ENCODE results near the gene LTB.

Gene LTB

DNA sequence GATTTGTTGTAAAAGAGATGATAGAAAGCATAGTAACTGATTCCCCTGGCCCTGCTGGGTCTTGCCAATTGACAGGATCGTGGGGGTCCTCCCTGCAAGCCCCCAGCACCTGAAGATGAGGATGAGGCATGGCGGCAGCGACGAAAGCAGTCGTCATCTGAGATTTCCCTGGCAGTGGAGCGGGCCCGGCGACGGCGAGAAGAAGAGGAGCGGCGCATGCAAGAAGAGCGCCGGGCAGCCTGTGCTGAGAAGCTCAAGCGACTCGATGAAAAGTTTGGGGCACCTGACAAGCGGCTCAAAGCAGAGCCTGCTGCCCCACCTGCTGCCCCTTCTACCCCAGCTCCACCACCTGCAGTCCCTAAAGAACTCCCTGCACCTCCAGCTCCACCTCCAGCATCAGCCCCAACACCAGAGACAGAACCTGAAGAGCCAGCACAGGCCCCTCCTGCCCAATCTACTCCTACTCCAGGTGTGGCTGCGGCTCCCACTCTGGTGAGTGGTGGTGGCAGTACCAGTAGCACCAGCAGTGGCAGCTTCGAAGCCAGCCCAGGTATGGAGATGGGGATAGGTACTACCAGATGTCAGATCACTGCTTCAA, 45.6 kb upstream of the LTB start:
- H3K27ac Mint-ChIP-seq = peak overlapping the region; percentile 85
- H3K27me3 Mint-ChIP-seq (ENCODE audit: low read depth, poor library complexity) = no peaks in the 10 kb centered on the region
- peaks cover 8% of the 10 kb centered on the region for H3K4me1 Mint-ChIP-seq
- TF ChIP-seq, protein P1, sequence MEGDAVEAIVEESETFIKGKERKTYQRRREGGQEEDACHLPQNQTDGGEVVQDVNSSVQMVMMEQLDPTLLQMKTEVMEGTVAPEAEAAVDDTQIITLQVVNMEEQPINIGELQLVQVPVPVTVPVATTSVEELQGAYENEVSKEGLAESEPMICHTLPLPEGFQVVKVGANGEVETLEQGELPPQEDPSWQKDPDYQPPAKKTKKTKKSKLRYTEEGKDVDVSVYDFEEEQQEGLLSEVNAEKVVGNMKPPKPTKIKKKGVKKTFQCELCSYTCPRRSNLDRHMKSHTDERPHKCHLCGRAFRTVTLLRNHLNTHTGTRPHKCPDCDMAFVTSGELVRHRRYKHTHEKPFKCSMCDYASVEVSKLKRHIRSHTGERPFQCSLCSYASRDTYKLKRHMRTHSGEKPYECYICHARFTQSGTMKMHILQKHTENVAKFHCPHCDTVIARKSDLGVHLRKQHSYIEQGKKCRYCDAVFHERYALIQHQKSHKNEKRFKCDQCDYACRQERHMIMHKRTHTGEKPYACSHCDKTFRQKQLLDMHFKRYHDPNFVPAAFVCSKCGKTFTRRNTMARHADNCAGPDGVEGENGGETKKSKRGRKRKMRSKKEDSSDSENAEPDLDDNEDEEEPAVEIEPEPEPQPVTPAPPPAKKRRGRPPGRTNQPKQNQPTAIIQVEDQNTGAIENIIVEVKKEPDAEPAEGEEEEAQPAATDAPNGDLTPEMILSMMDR (IDR thresholded peaks at IDR 0.05) = no peak
- no peak overlapping the region for H3K4me3 Mint-ChIP-seq
- no peak for DNase-seq
- H3K36me3 Mint-ChIP-seq (ENCODE audit: low read depth) = peaks cover 85% of the 10 kb centered on the region
- no peaks in the 10 kb centered on the region for H3K9me3 Mint-ChIP-seq

DNA sequence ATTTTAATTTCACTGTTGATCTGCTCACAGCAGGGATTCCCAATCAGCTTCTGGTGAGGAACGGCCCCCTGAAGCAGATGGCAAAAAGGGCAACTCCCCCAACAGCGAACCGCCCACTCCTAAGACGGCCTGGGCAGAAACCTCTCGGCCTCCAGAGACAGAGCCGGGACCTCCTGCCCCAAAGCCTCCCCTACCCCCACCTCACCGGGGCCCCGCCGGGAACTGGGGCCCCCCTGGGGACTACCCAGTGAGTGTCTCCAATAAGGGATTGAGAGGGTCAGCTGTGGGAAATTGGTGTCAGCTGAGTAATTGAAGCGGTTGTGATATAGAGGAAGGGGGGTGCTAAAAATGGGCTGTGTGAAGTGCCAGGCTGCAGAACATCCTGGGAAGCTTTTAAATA, 44.7 kb upstream of the LTB start:
- H3K27me3 Mint-ChIP-seq (ENCODE audit: low read depth, poor library complexity) = no peaks in the 10 kb centered on the region
- H3K9me3 Mint-ChIP-seq = no peaks in the 10 kb centered on the region
- peaks cover 17% of the 10 kb centered on the region for H3K4me1 Mint-ChIP-seq
- peak overlapping the region; percentile 85 for H3K27ac Mint-ChIP-seq
- no peak for DNase-seq
- TF ChIP-seq, protein P1 (IDR thresholded peaks at IDR 0.05) = no peak
- peaks cover 89% of the 10 kb centered on the region for H3K36me3 Mint-ChIP-seq (ENCODE audit: low read depth)
- H3K4me3 Mint-ChIP-seq = no peak overlapping the region

DNA sequence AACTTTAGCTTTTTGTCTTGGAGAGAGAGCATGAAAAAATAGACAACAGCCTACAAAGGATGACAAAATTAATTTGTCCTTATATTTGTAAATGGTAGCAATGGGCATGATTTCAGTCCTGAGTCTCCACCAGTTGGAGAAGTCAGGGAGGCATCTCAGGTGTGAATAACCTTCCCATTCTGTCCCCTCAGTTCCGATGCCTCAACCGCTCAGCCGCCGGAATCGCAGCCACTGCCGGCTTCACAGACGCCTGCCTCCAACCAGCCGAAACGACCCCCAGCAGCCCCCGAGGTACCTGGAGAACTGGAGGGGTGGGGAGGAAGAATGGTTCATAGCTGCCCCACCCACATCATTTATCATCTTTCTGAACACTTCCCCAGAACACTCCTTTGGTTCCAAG, 41.8 kb upstream of the LTB start:
- Mint-ChIP-seq H3K4me3 (no peak overlapping the region), H3K27ac (peak overlapping the region; percentile 87), H3K36me3 (ENCODE audit: low read depth) (peaks cover 68% of the 10 kb centered on the region), H3K9me3 (peaks cover 8% of the 10 kb centered on the region), H3K4me1 (peaks cover 27% of the 10 kb centered on the region), H3K27me3 (ENCODE audit: low read depth, poor library complexity) (no peaks in the 10 kb centered on the region)
- TF ChIP-seq, protein P1 (IDR thresholded peaks at IDR 0.05) = no peak
- DNase-seq = no peak

DNA sequence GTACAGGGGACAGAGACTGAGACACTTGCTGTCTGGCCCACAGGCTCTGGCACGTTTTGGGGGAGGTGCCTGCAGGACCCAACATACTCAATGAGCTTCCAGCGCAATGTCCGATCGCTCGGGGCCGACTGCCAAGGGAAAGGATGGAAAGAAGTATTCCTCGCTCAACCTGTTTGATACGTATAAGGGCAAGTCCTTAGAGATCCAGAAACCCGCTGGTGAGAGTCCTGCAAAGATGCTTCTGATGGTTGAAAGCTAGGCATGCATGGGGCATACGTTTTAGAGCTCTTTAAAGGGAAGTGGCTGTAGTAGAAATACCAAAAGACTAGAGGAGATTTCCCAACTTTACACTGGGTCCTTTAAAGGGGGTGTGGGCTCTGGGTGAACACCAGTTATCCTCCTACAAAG, 40.5 kb upstream of the LTB start:
- H3K9me3 Mint-ChIP-seq = peaks cover 8% of the 10 kb centered on the region
- no peaks in the 10 kb centered on the region for H3K27me3 Mint-ChIP-seq (ENCODE audit: low read depth, poor library complexity)
- peaks cover 54% of the 10 kb centered on the region for H3K36me3 Mint-ChIP-seq (ENCODE audit: low read depth)
- H3K4me1 Mint-ChIP-seq = peaks cover 32% of the 10 kb centered on the region
- peak overlapping the region; percentile 95 for H3K4me3 Mint-ChIP-seq
- DNase-seq = no peak
- peak overlapping the region; percentile 24 for H3K27ac Mint-ChIP-seq
- TF ChIP-seq, protein P1 (IDR thresholded peaks at IDR 0.05) = no peak

DNA sequence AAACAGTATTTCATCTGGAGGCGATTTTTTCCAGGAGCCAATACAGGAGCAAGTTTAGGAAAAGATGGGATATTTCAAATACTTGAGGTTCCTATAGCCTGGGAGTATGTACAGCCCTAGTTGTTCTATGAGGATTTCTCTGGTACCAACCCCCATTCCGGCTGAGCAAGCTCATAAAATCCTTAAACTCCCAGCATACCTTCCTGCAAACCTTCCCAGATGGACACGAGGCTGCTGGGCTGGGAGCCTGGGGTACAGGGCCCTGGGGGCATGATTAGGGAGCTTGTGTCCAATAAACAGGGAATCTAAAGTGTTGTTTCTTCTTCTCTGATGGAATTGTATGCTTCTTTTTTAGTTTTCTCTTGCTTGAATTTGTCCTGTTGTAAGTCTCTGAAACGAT, 39.8 kb upstream of the LTB start:
- H3K4me1 Mint-ChIP-seq = peaks cover 33% of the 10 kb centered on the region
- peak overlapping the region; percentile 1 for H3K27ac Mint-ChIP-seq
- H3K36me3 Mint-ChIP-seq (ENCODE audit: low read depth) = peaks cover 47% of the 10 kb centered on the region
- peak overlapping the region; percentile 95 for H3K4me3 Mint-ChIP-seq
- TF ChIP-seq, protein P1 (IDR thresholded peaks at IDR 0.05) = no peak
- no peaks in the 10 kb centered on the region for H3K27me3 Mint-ChIP-seq (ENCODE audit: low read depth, poor library complexity)
- H3K9me3 Mint-ChIP-seq = peaks cover 8% of the 10 kb centered on the region
- no peak for DNase-seq

DNA sequence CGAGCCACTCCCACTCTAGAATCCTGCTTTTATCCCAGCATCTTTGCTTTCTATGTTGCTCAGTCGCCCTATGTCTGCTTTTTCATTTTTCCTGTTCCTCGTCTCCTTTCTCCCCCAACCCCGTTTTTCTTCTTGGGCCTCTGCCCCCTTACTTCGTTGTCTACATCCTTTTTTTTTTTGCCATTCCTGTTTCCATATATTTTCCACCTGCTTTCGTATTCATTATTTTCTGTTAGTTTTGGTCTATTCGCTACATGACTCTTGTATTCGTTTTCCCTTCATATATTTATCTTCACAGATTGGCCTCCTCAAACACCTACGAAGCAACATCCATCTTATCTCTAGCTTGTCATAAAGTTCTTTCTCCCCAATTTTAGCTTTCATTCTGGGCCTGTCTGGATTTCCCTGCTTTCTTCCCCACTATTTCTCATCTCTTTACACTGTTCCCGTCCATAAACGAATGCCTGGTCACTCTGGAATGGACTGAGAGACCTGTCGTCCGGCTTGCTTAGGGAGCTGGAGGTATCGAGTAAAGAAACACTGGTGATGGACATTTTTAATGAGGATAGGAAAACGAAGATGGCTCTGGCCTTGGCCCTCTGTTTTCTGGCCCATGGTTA, 39.2 kb upstream of the LTB start:
- peaks cover 39% of the 10 kb centered on the region for H3K4me1 Mint-ChIP-seq
- H3K27ac Mint-ChIP-seq = peak overlapping the region; percentile 95
- H3K4me3 Mint-ChIP-seq = peak overlapping the region; percentile 95
- peaks cover 8% of the 10 kb centered on the region for H3K9me3 Mint-ChIP-seq
- TF ChIP-seq, protein P1 (IDR thresholded peaks at IDR 0.05) = no peak
- H3K27me3 Mint-ChIP-seq (ENCODE audit: low read depth, poor library complexity) = no peaks in the 10 kb centered on the region
- H3K36me3 Mint-ChIP-seq (ENCODE audit: low read depth) = peaks cover 42% of the 10 kb centered on the region
- DNase-seq = no peak

Data from nephron progenitor cell (in vitro differentiated cells).